ENCODE results near the gene DPAGT1.

- TF ChIP-seq CTCF (IDR thresholded peaks at IDR 0.05) (no peak), POLR2AphosphoS5 (IDR thresholded peaks at IDR 0.05; ENCODE audit: insufficient read depth in 1 of 2, low read depth in 1 of 2) (no peak)
Measured at GRCh38 chr11:119110439-119110838, 8.8 kb upstream of the DPAGT1 start.
